ENCODE measurements around the gene FAM20A.

Gene FAM20A

GRCh38 chr17:68567035-68567434 lies 34.1 kb downstream of the FAM20A start:
- DNase-seq (ENCODE audit: low read depth in 4 of 4, low spot score in 1 of 4): no peak

DNA sequence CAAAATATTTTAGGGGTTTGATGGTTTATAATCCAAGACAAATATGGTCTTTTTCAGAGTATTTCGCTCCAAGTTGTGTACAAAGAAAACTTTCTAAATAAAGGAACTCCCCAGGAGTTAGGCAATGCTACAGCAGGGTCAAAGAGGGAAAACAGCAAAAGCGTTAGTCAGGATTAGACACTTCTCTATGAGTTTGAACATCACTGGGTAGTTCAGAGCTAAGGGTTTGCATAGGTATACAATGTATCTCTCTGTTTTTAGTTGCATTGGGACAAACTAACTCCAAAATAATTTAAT lies 34.8 kb downstream of the FAM20A start:
- no peak for DNase-seq (ENCODE audit: low read depth in 4 of 4, low spot score in 1 of 4)

DNA sequence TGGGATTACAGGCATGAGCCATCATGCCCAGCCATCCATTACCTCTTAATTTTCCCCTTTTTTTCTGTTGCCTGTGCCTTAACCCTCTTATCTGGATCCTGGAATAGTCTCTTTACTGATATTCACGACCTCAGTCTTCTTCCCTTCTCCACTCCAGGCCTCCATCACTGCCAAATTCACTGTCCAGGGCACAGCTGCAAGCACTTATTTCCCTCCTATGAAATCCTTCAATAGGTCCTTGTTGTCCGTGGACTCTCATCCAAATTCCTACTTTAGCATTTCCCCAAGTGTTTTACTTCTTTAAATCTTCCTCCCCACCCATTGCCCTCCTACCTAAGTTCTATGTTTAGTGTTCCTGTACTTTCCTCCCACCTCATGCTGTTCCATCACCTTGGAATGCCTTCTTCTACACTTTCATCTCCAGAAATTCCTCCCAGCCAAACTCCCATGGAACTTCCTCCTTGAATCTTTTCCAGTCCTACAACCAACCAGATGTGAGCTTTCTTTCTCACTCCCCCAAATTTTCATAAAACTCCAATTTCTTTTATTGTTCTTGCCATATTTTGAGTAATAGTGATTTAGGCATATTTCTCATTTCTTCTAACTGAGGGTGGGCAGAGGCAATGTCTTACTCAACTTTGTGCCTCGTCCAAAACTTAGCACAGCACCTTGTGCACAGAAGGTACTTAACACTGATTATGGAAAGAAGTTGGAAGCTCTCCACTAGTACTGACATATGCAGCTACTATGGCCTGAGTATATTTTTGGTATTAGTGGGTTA lies 35.3 kb downstream of the FAM20A start:
- no peak for DNase-seq (ENCODE audit: low read depth in 4 of 4, low spot score in 1 of 4)

GRCh38 chr17:68564415-68565111 lies 36.6 kb downstream of the FAM20A start:
- no peak for DNase-seq (ENCODE audit: low read depth in 4 of 4, low spot score in 1 of 4)

- DNase-seq (ENCODE audit: low read depth in 4 of 4, low spot score in 1 of 4): no peak
Measured at GRCh38 chr17:68562736-68563135, 38.4 kb downstream of the FAM20A start.

GRCh38 chr17:68560966-68561720 lies 40.0 kb downstream of the FAM20A start:
- no peak for DNase-seq (ENCODE audit: low read depth in 4 of 4, low spot score in 1 of 4)

DNA sequence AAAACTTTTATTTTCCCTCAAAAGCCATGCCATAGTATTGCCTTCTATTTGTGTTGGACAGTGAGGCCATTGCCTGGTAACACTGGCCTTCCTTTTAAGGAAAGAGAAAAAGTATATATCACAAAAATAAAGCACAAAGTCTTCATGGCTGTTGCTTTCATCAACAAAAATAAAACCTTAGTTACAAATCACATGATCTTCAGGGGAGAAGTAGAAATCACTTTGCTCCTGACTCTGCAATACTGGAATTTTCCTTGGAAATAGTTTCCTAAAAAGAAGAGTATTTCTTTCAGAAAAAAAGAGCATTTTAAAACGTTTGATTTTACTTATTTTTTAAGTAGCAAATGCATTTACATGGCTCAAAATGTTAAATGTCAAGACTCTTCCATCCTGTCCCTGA lies 41.9 kb downstream of the FAM20A start:
- no peak for DNase-seq (ENCODE audit: low read depth in 4 of 4, low spot score in 1 of 4)

GRCh38 chr17:68556551-68556950 lies 44.6 kb downstream of the FAM20A start:
- no peak for DNase-seq (ENCODE audit: low read depth in 4 of 4, low spot score in 1 of 4)

- DNase-seq (ENCODE audit: low read depth in 4 of 4, low spot score in 1 of 4): no peak
Measured at GRCh38 chr17:68544111-68544915, 56.9 kb downstream of the FAM20A start.

DNA sequence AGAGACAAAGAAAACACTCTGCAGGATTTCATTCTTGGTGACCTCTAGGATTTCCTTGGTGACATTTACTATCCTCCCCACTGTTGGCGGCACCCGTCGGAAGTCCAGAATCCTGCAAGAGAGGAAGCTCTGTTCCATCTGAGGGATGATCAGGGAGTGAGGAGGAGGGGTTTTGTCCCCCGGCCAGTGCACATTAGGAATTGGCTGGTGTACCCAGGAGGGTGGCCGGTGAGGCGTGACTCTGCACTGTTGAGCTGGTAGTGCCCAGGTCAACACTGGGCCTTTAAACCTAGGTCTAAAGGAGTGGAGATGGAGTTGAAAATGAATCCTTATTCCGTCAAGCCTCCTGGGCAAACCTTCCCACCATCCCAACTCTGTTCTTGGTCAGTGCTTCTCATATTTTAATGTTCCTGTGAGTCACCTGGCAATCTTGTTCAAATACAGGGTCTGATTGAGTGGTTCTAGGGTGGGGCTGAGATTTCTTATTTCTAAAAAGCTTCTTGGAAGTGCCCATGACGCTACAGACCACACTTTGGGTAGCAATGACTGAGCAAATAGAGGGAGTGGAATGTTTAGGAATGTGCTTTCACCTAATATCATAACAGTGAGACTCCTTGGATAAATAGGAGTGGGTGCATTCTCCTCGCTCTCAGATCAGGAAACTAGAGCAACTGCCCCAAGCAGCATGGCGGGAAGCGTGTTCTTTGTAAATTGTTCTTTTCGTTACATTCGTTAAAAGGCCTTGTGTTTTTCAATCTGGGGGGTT lies 58.3 kb downstream of the FAM20A start:
- DNase-seq (ENCODE audit: low read depth in 4 of 4, low spot score in 1 of 4): no peak

DNA sequence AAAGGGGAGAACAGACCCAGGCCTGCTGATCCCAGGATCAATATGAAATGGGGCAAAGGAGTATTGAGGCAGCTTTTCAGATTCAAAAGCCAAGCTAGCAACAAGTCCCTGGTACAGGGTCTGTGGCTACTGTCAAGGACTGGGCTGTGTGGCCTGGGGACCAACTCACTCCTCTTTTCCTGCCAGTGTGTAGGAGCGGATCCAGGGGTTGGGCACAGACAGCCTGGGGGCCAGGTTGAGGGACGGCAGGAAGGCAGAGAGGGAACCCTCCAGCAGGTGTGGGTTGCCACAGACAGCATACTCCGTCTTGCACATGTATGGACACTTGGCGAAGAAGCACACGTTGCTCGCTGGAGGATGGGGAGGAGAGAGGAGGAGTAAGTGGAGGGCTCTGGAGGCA lies 59.4 kb downstream of the FAM20A start:
- DNase-seq (ENCODE audit: low read depth in 4 of 4, low spot score in 1 of 4): no peak

- DNase-seq (ENCODE audit: low read depth in 4 of 4, low spot score in 1 of 4): no peak
Measured at GRCh38 chr17:68540981-68541380, 60.2 kb downstream of the FAM20A start.

DNA sequence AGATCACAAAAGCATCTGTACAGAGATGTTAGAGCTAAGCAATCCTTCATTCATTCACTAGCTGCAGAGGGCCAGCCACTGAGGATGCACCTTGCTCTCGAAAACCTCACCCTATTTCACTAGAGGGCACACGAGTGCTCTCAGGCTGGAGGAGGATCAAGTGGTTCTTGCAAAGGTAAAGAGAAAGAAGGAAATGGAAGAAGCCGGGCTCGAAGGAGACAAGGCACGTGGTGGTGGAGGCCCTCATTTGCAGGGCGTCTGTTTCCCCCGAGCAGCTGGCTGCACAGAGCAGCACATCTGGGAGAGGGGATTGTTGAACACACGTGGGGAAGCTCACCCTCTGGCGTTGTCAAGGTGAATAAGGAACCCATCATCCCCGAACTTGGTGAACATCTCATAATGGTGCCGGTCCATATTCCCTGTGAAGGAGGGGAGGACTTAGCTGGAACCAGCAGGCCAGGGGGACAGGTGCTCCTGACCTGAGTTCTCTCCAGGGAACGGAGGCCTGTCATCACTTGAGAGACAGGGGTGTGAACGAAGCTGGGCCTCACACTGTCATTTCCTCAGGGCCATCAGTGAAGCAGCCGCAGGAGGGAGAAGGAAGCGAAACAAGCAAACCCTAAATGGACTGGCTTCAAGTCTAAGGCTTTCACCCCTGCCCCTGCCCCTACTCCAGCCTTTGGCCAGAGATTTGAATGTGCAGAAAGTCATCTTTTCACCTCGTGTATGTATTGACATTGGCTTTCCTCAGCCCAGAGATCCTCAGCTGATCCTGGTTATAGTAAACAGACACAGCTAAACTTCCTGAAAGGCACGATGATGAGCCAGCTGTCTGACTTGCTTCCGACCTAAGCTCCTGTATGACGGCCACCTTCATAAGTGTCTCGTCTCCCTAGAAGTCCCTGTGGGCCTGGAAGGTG lies 61.4 kb downstream of the FAM20A start:
- no peak for DNase-seq (ENCODE audit: low read depth in 4 of 4, low spot score in 1 of 4)

GRCh38 chr17:68535922-68536321 lies 65.2 kb downstream of the FAM20A start:
- no peak for DNase-seq (ENCODE audit: low read depth in 4 of 4, low spot score in 1 of 4)

DNA sequence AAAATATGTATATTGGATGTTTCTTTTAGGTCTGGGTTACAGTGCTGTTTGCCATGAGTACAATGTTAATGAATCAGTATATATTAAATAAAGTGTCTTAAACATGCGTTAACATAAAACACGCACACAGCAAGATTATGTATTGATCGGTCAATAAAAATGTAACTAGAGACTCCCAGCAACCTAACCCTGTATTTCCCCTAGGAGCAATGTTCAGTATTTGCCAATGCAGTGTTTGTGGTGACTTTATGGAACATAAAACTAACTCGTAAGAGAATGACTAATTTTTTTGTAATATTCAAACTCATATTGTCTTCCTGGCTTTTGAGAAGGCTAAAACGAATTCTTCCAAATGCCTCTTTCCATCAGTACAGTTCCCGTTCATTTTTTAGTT lies 66.5 kb downstream of the FAM20A start:
- DNase-seq (ENCODE audit: low read depth in 4 of 4, low spot score in 1 of 4): no peak

DNA sequence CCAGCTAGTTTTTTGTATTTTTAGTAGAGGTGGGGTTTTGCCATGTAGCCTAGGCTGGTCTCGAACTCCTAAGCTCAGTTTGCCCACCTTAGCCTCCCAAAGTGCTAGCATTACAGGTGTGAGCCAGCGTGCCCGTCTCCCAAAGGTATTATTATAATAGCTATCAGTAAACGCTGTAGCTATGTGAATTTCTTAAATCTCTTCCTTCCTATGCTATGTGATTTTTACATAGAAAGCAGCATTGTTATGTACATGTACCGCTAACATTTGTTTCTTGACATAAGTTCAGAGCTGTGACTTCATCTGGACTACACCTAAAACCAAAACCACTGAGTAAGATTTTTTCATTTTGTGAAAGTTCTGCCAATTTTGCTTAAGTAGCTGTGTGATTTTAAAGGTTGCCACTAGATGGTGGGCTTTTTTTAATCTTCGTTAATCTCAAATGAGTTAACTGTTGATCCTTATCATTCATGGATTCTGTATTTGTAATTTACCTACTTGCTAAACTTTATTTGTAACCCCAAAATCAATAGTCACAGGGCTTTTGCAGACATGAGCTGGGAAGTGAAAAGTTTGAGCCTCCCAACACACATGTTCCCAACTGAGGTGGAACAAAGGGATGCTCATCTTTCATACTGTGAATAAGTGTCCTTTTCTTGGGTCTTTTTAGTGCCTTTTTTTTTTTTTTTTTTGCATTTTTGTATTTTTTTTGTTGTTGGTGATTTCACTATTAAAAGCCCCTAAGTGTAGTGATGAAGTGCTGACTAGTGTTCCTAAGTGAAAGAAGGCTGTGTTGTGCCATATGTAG lies 67.1 kb downstream of the FAM20A start:
- DNase-seq (ENCODE audit: low read depth in 4 of 4, low spot score in 1 of 4): no peak

GRCh38 chr17:68532826-68533225 lies 68.3 kb downstream of the FAM20A start:
- DNase-seq (ENCODE audit: low read depth in 4 of 4, low spot score in 1 of 4): no peak

GRCh38 chr17:68531252-68531651 lies 69.9 kb downstream of the FAM20A start:
- DNase-seq (ENCODE audit: low read depth in 4 of 4, low spot score in 1 of 4): no peak

DNA sequence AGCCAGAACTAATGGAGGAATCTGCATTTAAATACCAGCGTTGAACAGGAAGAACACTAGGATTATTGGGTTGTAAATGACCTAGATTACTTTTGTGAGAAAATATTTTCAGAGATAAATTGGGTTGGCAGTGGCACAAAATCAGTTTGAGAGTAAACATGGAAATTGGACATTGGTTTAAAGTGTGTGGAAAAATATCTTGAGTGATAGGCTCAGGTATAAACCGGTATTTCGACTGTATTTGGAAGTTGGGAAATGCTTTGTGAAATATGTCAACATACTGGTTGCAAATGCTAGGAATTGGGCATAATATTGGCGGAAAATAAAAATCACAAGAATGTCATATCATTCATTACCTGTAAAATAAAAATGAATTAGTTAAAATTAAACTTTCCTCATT lies 73.9 kb downstream of the FAM20A start:
- DNase-seq (ENCODE audit: low read depth in 4 of 4, low spot score in 1 of 4): no peak

Data from stimulated activated CD4-positive, alpha-beta T cell treated with anti-CD3 and anti-CD28 coated beads, Interleukin-1b, Interleukin-23, amount 100 ng/mL, for 24 hours (primary cell).